K562 (cell line): Measurements from ENCODE around the gene GBX1. TPM values are rescaled to one million over a fixed set of nuclear protein-coding genes. Genes with fewer than 3 reads are reported as not detected.

ENCODE experiments used
- C11orf30 ChIP-seq: fragments of 450-650 bp; IDR thresholded peaks from 2 replicates; pipeline ENCODE4 v1.6.1; 2016; ENCODE audit warnings: low read depth, mild to moderate bottlenecking
- DPF2 ChIP-seq: fragments of 450-650 bp; IDR thresholded peaks from 2 replicates; pipeline ENCODE4 v1.6.1; 2016
- EP300 ChIP-seq: IDR thresholded peaks from 2 replicates; pipeline ENCODE4 v1.6.1; 2012; ENCODE audit warnings: low read length, improper control_type of control experiment
- ETV1 ChIP-seq: fragments of 450-650 bp; conservative IDR thresholded peaks from 2 replicates; pipeline ENCODE4 v1.6.1; 2016; ENCODE audit warnings: missing genetic modification characterization, control low read depth, low read depth, missing compliant biosample characterization
- FOXA1 ChIP-seq: fragments of 450-650 bp; IDR thresholded peaks from 2 replicates; pipeline ENCODE4 v1.6.1; 2016; ENCODE audit warnings: mild to moderate bottlenecking, borderline replicate concordance
- GATAD2B ChIP-seq: fragments of 450-650 bp; IDR thresholded peaks from 2 replicates; pipeline ENCODE4 v1.6.1; 2017; ENCODE audit warnings: mild to moderate bottlenecking, borderline replicate concordance
- GTF2F1 ChIP-seq: IDR thresholded peaks from 2 replicates; pipeline ENCODE4 v1.6.1; 2011; ENCODE audit warnings: low read depth, low read length, improper control_type of control experiment
- MBD2 ChIP-seq: sonication (generic); IDR thresholded peaks from 2 replicates; pipeline ENCODE4 v1.6.1; 2016; ENCODE audit warnings: low read depth, borderline replicate concordance
- SLC30A9 ChIP-seq: fragments of 250-450 bp; sonication (Bioruptor Pico); IDR thresholded peaks from 2 replicates; pipeline ENCODE4 v1.8.0; 2022; ENCODE audit warnings: mild to moderate bottlenecking, moderate library complexity
- SMAD3 ChIP-seq: fragments of 450-650 bp; formaldehyde crosslinking; conservative IDR thresholded peaks from 2 replicates; pipeline ENCODE4 v1.4.0; 2020; ENCODE audit warnings: mild to moderate bottlenecking
- SNRNP70 ChIP-seq: fragments of 200-400 bp; formaldehyde crosslinking; optimal IDR thresholded peaks from 2 replicates; pipeline ENCODE3; 2017; ENCODE audit warnings: low read depth, low read length
- SOX6 ChIP-seq: fragments of 450-650 bp; IDR thresholded peaks from 2 replicates; pipeline ENCODE4 v1.6.1; 2014; ENCODE audit warnings: mild to moderate bottlenecking
- ZBTB33 ChIP-seq: sonication (generic); formaldehyde crosslinking; IDR thresholded peaks from 2 replicates; pipeline ENCODE4 v1.8.1; 2023; ENCODE audit warnings: mild to moderate bottlenecking, missing genetic modification reagents
- ZNF12 ChIP-seq: sonication (generic); formaldehyde crosslinking; IDR thresholded peaks from 2 replicates; pipeline ENCODE4 v1.4.0; 2020; ENCODE audit warnings: mild to moderate bottlenecking, missing genetic modification reagents
- ZNF165 ChIP-seq: fragments of 250-450 bp; sonication (Bioruptor Pico); IDR thresholded peaks from 2 replicates; pipeline ENCODE4 v1.4.0; 2020; ENCODE audit warnings: borderline replicate concordance
- polyA plus RNA-seq, 8 experiments: library from polyadenylated mRNA; depleted of rRNA in 4 of 8; stranded (reverse) in 5 of 8; unstranded in 3 of 8; fragments of >200 nt; fragmentation: Nextera tagmentation in 2 of 8; fragmentation: Illumina TruSeq in 1 of 8; extraction: Ambion mirVana in 2 of 8; extraction: Trizol in 1 of 8; gene quantifications; 2 replicates each; pipeline versions ENCODE4 v1.2.1 to v1.2.3, GENCODE V29; 2011 to 2014; ENCODE audit warnings: inconsistent platforms in 1 of 8, missing spikeins in 1 of 8
- total RNA-seq, 7 experiments: library from RNA; depleted of rRNA in 6 of 7; stranded (reverse); fragments of >200 nt in 6 of 7; fragmentation: Illumina TruSeq in 2 of 7; extraction: Trizol in 2 of 7; gene quantifications; 2 replicates each; pipeline versions ENCODE4 v1.2.1 to v1.2.3, GENCODE V29; 2011 to 2021; ENCODE audit warnings: low replicate concordance in 1 of 7
- TF ChIP-seq, protein P1 (sequence below): fragments of 200-600 bp; sonication (generic); IDR thresholded peaks from one replicate; pipeline ENCODE4 v1.6.1; 2012; ENCODE audit warnings: mild to moderate bottlenecking, low read depth, low read length, inconsistent platforms

GBX1 gene
- total and polyA plus RNA-seq, 9 of the 15 experiments (the other 6 are each of a cell fraction or from before 2014, with no cell fraction given) = not detected

GRCh38 chr7:151172273-151173141, 5.0 kb upstream of the GBX1 start (continued):
- TF ChIP-seq, protein P1, sequence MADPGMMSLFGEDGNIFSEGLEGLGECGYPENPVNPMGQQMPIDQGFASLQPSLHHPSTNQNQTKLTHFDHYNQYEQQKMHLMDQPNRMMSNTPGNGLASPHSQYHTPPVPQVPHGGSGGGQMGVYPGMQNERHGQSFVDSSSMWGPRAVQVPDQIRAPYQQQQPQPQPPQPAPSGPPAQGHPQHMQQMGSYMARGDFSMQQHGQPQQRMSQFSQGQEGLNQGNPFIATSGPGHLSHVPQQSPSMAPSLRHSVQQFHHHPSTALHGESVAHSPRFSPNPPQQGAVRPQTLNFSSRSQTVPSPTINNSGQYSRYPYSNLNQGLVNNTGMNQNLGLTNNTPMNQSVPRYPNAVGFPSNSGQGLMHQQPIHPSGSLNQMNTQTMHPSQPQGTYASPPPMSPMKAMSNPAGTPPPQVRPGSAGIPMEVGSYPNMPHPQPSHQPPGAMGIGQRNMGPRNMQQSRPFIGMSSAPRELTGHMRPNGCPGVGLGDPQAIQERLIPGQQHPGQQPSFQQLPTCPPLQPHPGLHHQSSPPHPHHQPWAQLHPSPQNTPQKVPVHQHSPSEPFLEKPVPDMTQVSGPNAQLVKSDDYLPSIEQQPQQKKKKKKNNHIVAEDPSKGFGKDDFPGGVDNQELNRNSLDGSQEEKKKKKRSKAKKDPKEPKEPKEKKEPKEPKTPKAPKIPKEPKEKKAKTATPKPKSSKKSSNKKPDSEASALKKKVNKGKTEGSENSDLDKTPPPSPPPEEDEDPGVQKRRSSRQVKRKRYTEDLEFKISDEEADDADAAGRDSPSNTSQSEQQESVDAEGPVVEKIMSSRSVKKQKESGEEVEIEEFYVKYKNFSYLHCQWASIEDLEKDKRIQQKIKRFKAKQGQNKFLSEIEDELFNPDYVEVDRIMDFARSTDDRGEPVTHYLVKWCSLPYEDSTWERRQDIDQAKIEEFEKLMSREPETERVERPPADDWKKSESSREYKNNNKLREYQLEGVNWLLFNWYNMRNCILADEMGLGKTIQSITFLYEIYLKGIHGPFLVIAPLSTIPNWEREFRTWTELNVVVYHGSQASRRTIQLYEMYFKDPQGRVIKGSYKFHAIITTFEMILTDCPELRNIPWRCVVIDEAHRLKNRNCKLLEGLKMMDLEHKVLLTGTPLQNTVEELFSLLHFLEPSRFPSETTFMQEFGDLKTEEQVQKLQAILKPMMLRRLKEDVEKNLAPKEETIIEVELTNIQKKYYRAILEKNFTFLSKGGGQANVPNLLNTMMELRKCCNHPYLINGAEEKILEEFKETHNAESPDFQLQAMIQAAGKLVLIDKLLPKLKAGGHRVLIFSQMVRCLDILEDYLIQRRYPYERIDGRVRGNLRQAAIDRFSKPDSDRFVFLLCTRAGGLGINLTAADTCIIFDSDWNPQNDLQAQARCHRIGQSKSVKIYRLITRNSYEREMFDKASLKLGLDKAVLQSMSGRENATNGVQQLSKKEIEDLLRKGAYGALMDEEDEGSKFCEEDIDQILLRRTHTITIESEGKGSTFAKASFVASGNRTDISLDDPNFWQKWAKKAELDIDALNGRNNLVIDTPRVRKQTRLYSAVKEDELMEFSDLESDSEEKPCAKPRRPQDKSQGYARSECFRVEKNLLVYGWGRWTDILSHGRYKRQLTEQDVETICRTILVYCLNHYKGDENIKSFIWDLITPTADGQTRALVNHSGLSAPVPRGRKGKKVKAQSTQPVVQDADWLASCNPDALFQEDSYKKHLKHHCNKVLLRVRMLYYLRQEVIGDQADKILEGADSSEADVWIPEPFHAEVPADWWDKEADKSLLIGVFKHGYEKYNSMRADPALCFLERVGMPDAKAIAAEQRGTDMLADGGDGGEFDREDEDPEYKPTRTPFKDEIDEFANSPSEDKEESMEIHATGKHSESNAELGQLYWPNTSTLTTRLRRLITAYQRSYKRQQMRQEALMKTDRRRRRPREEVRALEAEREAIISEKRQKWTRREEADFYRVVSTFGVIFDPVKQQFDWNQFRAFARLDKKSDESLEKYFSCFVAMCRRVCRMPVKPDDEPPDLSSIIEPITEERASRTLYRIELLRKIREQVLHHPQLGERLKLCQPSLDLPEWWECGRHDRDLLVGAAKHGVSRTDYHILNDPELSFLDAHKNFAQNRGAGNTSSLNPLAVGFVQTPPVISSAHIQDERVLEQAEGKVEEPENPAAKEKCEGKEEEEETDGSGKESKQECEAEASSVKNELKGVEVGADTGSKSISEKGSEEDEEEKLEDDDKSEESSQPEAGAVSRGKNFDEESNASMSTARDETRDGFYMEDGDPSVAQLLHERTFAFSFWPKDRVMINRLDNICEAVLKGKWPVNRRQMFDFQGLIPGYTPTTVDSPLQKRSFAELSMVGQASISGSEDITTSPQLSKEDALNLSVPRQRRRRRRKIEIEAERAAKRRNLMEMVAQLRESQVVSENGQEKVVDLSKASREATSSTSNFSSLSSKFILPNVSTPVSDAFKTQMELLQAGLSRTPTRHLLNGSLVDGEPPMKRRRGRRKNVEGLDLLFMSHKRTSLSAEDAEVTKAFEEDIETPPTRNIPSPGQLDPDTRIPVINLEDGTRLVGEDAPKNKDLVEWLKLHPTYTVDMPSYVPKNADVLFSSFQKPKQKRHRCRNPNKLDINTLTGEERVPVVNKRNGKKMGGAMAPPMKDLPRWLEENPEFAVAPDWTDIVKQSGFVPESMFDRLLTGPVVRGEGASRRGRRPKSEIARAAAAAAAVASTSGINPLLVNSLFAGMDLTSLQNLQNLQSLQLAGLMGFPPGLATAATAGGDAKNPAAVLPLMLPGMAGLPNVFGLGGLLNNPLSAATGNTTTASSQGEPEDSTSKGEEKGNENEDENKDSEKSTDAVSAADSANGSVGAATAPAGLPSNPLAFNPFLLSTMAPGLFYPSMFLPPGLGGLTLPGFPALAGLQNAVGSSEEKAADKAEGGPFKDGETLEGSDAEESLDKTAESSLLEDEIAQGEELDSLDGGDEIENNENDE = peak; percentile 70
- peak; percentile 64; the same call in 1 of the 2 replicates for TF ChIP-seq SMAD3 (CRISPR knock-in tag)
- TF ChIP-seq ETV1 (tag) = no peak
- TF ChIP-seq SNRNP70 = no peak
- TF ChIP-seq SOX6 = no peak
- TF ChIP-seq EP300 = peak; percentile 23; the same call in 1 of the 2 replicates
- no peak; the same call in 1 of the 2 replicates for TF ChIP-seq GATAD2B
- no peak for TF ChIP-seq FOXA1
- no peak for TF ChIP-seq C11orf30
- TF ChIP-seq DPF2 = no peak
- no peak for TF ChIP-seq ZNF12 (CRISPR knock-in tag)
- TF ChIP-seq ZBTB33 = peak; percentile 95
- TF ChIP-seq ZNF165 (CRISPR knock-in tag) = no peak
- TF ChIP-seq MBD2 = no peak
- TF ChIP-seq SLC30A9 = no peak
- peak; percentile 61; the same call in 1 of the 2 replicates for TF ChIP-seq GTF2F1
